Liver (tissue), 3 donors: Measurements from ENCODE around the gene C3.

Experiments used
- EGR1 ChIP-seq, 2 donors: IDR thresholded peaks; 2 replicates each; pipeline ENCODE4 v1.6.1; 2016 to 2018; ENCODE audit warnings: antibody characterized with exemption in 2 of 2, low read depth in 2 of 2
- FOXA1 ChIP-seq: IDR thresholded peaks from 2 replicates; pipeline ENCODE4 v1.6.1; 2016; ENCODE audit warnings: antibody characterized with exemption
- GABPA ChIP-seq, 2 donors: IDR thresholded peaks in 1 of 2; conservative IDR thresholded peaks in 1 of 2; 2 replicates each; pipeline ENCODE4 v1.6.1; 2016; ENCODE audit warnings: antibody characterized with exemption in 2 of 2, mild to moderate bottlenecking in 1 of 2, moderate library complexity in 1 of 2
- HNF4A ChIP-seq, 2 donors: conservative IDR thresholded peaks; 2 replicates each; pipeline ENCODE4 v1.6.1; 2016; ENCODE audit warnings: antibody characterized with exemption in 2 of 2, mild to moderate bottlenecking in 2 of 2
- JUND ChIP-seq, 2 donors: IDR thresholded peaks; 2 replicates each; pipeline ENCODE4 v1.6.1; 2016; ENCODE audit warnings: antibody characterized with exemption in 2 of 2
- NR2F2 ChIP-seq: IDR thresholded peaks from 2 replicates; pipeline ENCODE4 v1.6.1; 2016; ENCODE audit warnings: antibody characterized with exemption
- RAD21 ChIP-seq, 2 donors: IDR thresholded peaks; 2 replicates each; pipeline ENCODE4 v1.6.1; 2016; ENCODE audit warnings: antibody characterized with exemption in 2 of 2, mild to moderate bottlenecking in 2 of 2
- RXRA ChIP-seq, 2 donors: IDR thresholded peaks; 2 replicates each; pipeline ENCODE4 v1.6.1; 2017 to 2018; ENCODE audit warnings: antibody characterized with exemption in 2 of 2, mild to moderate bottlenecking in 1 of 2
- TAF1 ChIP-seq: conservative IDR thresholded peaks from 2 replicates; pipeline ENCODE4 v1.6.1; 2016; ENCODE audit warnings: antibody characterized with exemption, mild to moderate bottlenecking
- TF ChIP-seq, protein P1 (sequence below): fragments of 150-350 bp; IDR thresholded peaks from 2 replicates; pipeline ENCODE4 v1.5.1; 2017; ENCODE audit warnings: improper control_type of control experiment, low read depth, low read length; ENCODE audit not compliant: missing input control
- TF ChIP-seq, protein P2 (sequence below): IDR thresholded peaks from 2 replicates; pipeline ENCODE4 v1.6.1; 2016; ENCODE audit warnings: antibody characterized with exemption
- TF ChIP-seq, protein P3 (sequence below): IDR thresholded peaks from 2 replicates; pipeline ENCODE4 v1.6.1; 2016; ENCODE audit warnings: antibody characterized with exemption, mild to moderate bottlenecking
- donor health status: healthy.
- donor health status: healthy.

DNA sequence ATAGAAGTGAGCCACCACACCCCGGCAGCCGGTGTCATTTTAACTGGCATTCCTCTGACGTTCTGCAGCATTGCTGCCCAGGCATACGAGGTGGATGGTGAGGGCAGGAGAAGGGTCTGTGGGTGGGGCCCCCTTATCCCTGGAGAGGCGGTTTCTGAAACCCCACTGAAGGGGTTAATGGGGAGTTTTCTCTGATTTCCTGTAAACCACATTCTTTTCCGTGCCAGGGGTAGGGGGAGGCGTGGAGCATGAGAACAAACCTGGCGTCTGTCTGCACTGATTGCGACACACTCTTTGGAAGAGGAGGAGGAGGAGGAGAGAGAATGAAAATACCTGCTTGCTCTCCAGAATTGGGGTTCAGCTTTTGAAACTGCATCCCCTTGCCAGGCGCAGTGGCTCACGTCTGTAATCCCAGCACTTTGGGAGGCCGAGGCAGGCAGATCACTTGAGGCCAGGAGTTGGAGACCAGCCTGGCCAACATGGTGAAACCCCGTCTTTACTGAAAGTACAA is 2.7 kb upstream of the C3 start:
- TF ChIP-seq, protein P1, sequence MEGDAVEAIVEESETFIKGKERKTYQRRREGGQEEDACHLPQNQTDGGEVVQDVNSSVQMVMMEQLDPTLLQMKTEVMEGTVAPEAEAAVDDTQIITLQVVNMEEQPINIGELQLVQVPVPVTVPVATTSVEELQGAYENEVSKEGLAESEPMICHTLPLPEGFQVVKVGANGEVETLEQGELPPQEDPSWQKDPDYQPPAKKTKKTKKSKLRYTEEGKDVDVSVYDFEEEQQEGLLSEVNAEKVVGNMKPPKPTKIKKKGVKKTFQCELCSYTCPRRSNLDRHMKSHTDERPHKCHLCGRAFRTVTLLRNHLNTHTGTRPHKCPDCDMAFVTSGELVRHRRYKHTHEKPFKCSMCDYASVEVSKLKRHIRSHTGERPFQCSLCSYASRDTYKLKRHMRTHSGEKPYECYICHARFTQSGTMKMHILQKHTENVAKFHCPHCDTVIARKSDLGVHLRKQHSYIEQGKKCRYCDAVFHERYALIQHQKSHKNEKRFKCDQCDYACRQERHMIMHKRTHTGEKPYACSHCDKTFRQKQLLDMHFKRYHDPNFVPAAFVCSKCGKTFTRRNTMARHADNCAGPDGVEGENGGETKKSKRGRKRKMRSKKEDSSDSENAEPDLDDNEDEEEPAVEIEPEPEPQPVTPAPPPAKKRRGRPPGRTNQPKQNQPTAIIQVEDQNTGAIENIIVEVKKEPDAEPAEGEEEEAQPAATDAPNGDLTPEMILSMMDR = no peak
- no peak for TF ChIP-seq TAF1
- TF ChIP-seq, protein P2, sequence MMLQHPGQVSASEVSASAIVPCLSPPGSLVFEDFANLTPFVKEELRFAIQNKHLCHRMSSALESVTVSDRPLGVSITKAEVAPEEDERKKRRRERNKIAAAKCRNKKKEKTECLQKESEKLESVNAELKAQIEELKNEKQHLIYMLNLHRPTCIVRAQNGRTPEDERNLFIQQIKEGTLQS = no peak
- TF ChIP-seq HNF4A (conservative IDR thresholded peaks at IDR 0.05) = peak; percentile 66 to 73
- TF ChIP-seq GABPA (IDR thresholded peaks at IDR 0.05 in 1 of 2, conservative IDR thresholded peaks at IDR 0.05 in 1 of 2) = no peak
- TF ChIP-seq FOXA1 = peak; percentile 25
- TF ChIP-seq JUND (IDR thresholded peaks at IDR 0.05) = peak in 1 of 2 donors; percentile 38
- TF ChIP-seq, protein P3, sequence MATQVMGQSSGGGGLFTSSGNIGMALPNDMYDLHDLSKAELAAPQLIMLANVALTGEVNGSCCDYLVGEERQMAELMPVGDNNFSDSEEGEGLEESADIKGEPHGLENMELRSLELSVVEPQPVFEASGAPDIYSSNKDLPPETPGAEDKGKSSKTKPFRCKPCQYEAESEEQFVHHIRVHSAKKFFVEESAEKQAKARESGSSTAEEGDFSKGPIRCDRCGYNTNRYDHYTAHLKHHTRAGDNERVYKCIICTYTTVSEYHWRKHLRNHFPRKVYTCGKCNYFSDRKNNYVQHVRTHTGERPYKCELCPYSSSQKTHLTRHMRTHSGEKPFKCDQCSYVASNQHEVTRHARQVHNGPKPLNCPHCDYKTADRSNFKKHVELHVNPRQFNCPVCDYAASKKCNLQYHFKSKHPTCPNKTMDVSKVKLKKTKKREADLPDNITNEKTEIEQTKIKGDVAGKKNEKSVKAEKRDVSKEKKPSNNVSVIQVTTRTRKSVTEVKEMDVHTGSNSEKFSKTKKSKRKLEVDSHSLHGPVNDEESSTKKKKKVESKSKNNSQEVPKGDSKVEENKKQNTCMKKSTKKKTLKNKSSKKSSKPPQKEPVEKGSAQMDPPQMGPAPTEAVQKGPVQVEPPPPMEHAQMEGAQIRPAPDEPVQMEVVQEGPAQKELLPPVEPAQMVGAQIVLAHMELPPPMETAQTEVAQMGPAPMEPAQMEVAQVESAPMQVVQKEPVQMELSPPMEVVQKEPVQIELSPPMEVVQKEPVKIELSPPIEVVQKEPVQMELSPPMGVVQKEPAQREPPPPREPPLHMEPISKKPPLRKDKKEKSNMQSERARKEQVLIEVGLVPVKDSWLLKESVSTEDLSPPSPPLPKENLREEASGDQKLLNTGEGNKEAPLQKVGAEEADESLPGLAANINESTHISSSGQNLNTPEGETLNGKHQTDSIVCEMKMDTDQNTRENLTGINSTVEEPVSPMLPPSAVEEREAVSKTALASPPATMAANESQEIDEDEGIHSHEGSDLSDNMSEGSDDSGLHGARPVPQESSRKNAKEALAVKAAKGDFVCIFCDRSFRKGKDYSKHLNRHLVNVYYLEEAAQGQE = no peak
- peak in 1 of 2 donors; percentile 33 for TF ChIP-seq EGR1 (IDR thresholded peaks at IDR 0.05; ENCODE audit: low read depth in 2 of 2)
- peak; percentile 79 to 89 for TF ChIP-seq RXRA (IDR thresholded peaks at IDR 0.05)
- peak; percentile 19 for TF ChIP-seq NR2F2
- TF ChIP-seq RAD21 (IDR thresholded peaks at IDR 0.05) = no peak
